HepG2 (cell line): ENCODE data around the gene THOC1. TPM values are rescaled to one million over a fixed set of nuclear protein-coding genes. Genes with fewer than 3 reads are reported as not detected.

ENCODE experiments used
- ATAC-seq: fragments of 200-7000 bp; cut with Tn5 transposase; 3 replicates; pipeline ENCODE4 v1.9.1; 2020; ENCODE audit warnings: mild to moderate bottlenecking, moderate library complexity
- BruUV-seq: library from RNA; stranded (reverse); fragments of 400-500 nt; replicated peaks from 2 replicates; lab custom pipeline; 2021; lab: Mats Ljungman, UMichigan
- CTCF ChIA-PET: fragments of 300-600 bp; formaldehyde crosslinking; extraction: SDS; loops from one replicate; lab custom pipeline; 2021; ENCODE audit warnings: low total read pairs, inconsistent platforms, low intra/inter-chr PET ratio; lab: Yijun Ruan, JAX
- POLR2A ChIA-PET: fragments of 350-600 bp; sonication (Branson Sonifier 250); formaldehyde crosslinking; loops from one replicate; lab custom pipeline; 2020; ENCODE audit warnings: antibody characterized with exemption, inconsistent platforms; lab: Yijun Ruan, JAX
- DNase-seq: peaks from one replicate; pipeline ENCODE4 v3.0.0-alpha.2; 2015; ENCODE audit warnings: low spot score
- FAIRE-seq: peaks from 3 replicates; lab custom pipeline; 2011; peaks lifted over from hg19 to GRCh38; lab: Jason Lieb, UNC
- H2AFZ ChIP-seq: one replicate; pipeline ENCODE4 v1.6.1; 2011; ENCODE audit warnings: low read length, inconsistent platforms
- H3K27ac ChIP-seq: fragments of 300-600 bp; 3 replicates; pipeline ENCODE4 v1.8.0; 2011; ENCODE audit warnings: mixed run types, mild to moderate bottlenecking, mixed read lengths, low read length, inconsistent platforms; ENCODE audit not compliant: insufficient read depth; ENCODE audit errors: extremely low read length
- H3K27me3 ChIP-seq, 2 experiments: fragments of 200-600 bp in 1 of 2; 2 replicates in 1 of 2; 3 replicates in 1 of 2; pipeline versions ENCODE4 v1.6.0 to v1.8.0; 2011; ENCODE audit warnings: low read length in 2 of 2, mild to moderate bottlenecking in 2 of 2, moderate library complexity in 2 of 2, inconsistent platforms in 1 of 2; ENCODE audit not compliant: insufficient read depth in 2 of 2, control insufficient read depth in 1 of 2
- H3K36me3 ChIP-seq, 2 experiments: fragments of 200-600 bp in 1 of 2; replicated peaks in 1 of 2; 2 replicates in 1 of 2; 3 replicates in 1 of 2; pipeline versions ENCODE4 v1.5.1 to v1.8.0; 2011; ENCODE audit warnings: low read length in 2 of 2, inconsistent platforms in 1 of 2; ENCODE audit not compliant: insufficient read depth in 2 of 2, control insufficient read depth in 1 of 2
- H3K4me1 ChIP-seq: 2 replicates; pipeline ENCODE4 v1.5.1; 2012; ENCODE audit warnings: low read length, inconsistent platforms; ENCODE audit not compliant: insufficient read depth
- H3K4me2 ChIP-seq: 2 replicates; pipeline ENCODE4 v1.6.0; 2011; ENCODE audit warnings: low read depth, low read length, inconsistent platforms
- H3K4me3 ChIP-seq, 3 experiments: fragments of 200-600 bp in 1 of 3; sonication (generic), shearing (Covaris generic) in 1 of 3; replicated peaks in 1 of 3; 2 replicates each; pipeline ENCODE4 v1.5.1; 2011 to 2016; ENCODE audit warnings: low read length in 3 of 3, inconsistent platforms in 2 of 3, low read depth in 2 of 3, mild to moderate bottlenecking in 2 of 3, control low read depth in 1 of 3, mixed read lengths in 1 of 3; ENCODE audit not compliant: insufficient read depth in 1 of 3
- H3K79me2 ChIP-seq: one replicate; pipeline ENCODE4 v1.6.1; 2011; ENCODE audit warnings: low read length, inconsistent platforms; ENCODE audit not compliant: insufficient read depth
- H3K9ac ChIP-seq: 2 replicates; pipeline ENCODE4 v1.6.0; 2011; ENCODE audit warnings: mild to moderate bottlenecking, low read depth, low read length, inconsistent platforms; ENCODE audit not compliant: insufficient read depth
- H3K9me3 ChIP-seq: 2 replicates; pipeline ENCODE4 v1.5.1; 2012; ENCODE audit warnings: mild to moderate bottlenecking, low read length
- H4K20me1 ChIP-seq: 2 replicates; pipeline ENCODE4 v1.6.0; 2011; ENCODE audit warnings: inconsistent platforms, mild to moderate bottlenecking, low read length, moderate library complexity; ENCODE audit not compliant: insufficient read depth
- ADNP ChIP-seq: sonication (generic); formaldehyde crosslinking; IDR thresholded peaks from 2 replicates; pipeline ENCODE4 v1.4.0; 2020; ENCODE audit warnings: missing genetic modification reagents
- E2F5 ChIP-seq: sonication (generic); formaldehyde crosslinking; conservative IDR thresholded peaks from 2 replicates; pipeline ENCODE4 v1.4.0; 2020; ENCODE audit warnings: missing genetic modification reagents
- EED ChIP-seq: sonication (generic); formaldehyde crosslinking; IDR thresholded peaks from 2 replicates; pipeline ENCODE4 v1.5.0; 2020; ENCODE audit warnings: mild to moderate bottlenecking, missing genetic modification reagents
- HIC2 ChIP-seq: sonication (generic); formaldehyde crosslinking; IDR thresholded peaks from 2 replicates; pipeline ENCODE4 v1.9.0; 2022; ENCODE audit warnings: low read depth, missing genetic modification reagents
- KDM2A ChIP-seq: sonication (generic); formaldehyde crosslinking; IDR thresholded peaks from 2 replicates; pipeline ENCODE4 v1.4.0; 2020; ENCODE audit warnings: low read depth, missing genetic modification reagents, borderline replicate concordance
- MYC ChIP-seq: sonication (generic); formaldehyde crosslinking; IDR thresholded peaks from 2 replicates; pipeline ENCODE4 v1.9.0; 2021; ENCODE audit warnings: missing genetic modification reagents, borderline replicate concordance
- NFATC3 ChIP-seq: sonication (generic); formaldehyde crosslinking; IDR thresholded peaks from 2 replicates; pipeline ENCODE4 v1.5.1; 2020; ENCODE audit warnings: mild to moderate bottlenecking, missing genetic modification reagents
- POLR2G ChIP-seq: fragments of 200-400 bp; formaldehyde crosslinking; IDR thresholded peaks from 2 replicates; pipeline ENCODE4 v1.6.1; 2018; ENCODE audit warnings: mild to moderate bottlenecking, low read depth, low read length, moderate library complexity
- PRDM15 ChIP-seq: sonication (generic); formaldehyde crosslinking; IDR thresholded peaks from 2 replicates; pipeline ENCODE4 v1.4.0; 2020; ENCODE audit warnings: missing genetic modification reagents
- RFX5 ChIP-seq: IDR thresholded peaks from 2 replicates; pipeline ENCODE4 v1.6.1; 2011; ENCODE audit warnings: low read depth, low read length, improper control_type of control experiment
- SIX4 ChIP-seq: sonication (generic); formaldehyde crosslinking; IDR thresholded peaks from 2 replicates; pipeline ENCODE4 v1.4.0; 2020; ENCODE audit warnings: missing genetic modification reagents
- TSC22D2 ChIP-seq: sonication (generic); formaldehyde crosslinking; IDR thresholded peaks from 2 replicates; pipeline ENCODE4 v1.5.1; 2020; ENCODE audit warnings: missing genetic modification reagents, mild to moderate bottlenecking, borderline replicate concordance
- ZBTB42 ChIP-seq: sonication (generic); formaldehyde crosslinking; IDR thresholded peaks from 2 replicates; pipeline ENCODE4 v1.5.0; 2020; ENCODE audit warnings: mild to moderate bottlenecking, missing genetic modification reagents
- ZFY ChIP-seq: sonication (generic); formaldehyde crosslinking; IDR thresholded peaks from 2 replicates; pipeline ENCODE4 v1.4.0; 2020; ENCODE audit warnings: missing genetic modification reagents
- ZNF296 ChIP-seq: sonication (generic); formaldehyde crosslinking; conservative IDR thresholded peaks from 2 replicates; pipeline ENCODE4 v1.5.0; 2020; ENCODE audit warnings: mild to moderate bottlenecking, missing genetic modification reagents
- ZNF367 ChIP-seq: sonication (generic); formaldehyde crosslinking; IDR thresholded peaks from 2 replicates; pipeline ENCODE4 v1.4.0; 2020; ENCODE audit warnings: missing genetic modification reagents, borderline replicate concordance
- ZNF503 ChIP-seq: sonication (generic); formaldehyde crosslinking; IDR thresholded peaks from 2 replicates; pipeline ENCODE4 v1.4.0; 2020; ENCODE audit warnings: missing genetic modification reagents
- ZNF569 ChIP-seq: sonication (generic); formaldehyde crosslinking; IDR thresholded peaks from 2 replicates; pipeline ENCODE4 v1.5.0; 2020; ENCODE audit warnings: mild to moderate bottlenecking, missing genetic modification reagents, moderate library complexity, borderline replicate concordance
- ZNF720 ChIP-seq: sonication (generic); formaldehyde crosslinking; IDR thresholded peaks from 2 replicates; pipeline ENCODE4 v1.4.0; 2020; ENCODE audit warnings: missing genetic modification reagents
- WGBS: methylation state at CpG from one replicate; pipeline ENCODE4 v1.1.6; 2017; ENCODE audit warnings: low lambda C conversion rate; 5-methylcytosine and 5-hydroxymethylcytosine counted together
- in situ Hi-C: cut with HindIII; loops from 2 replicates; pipeline ENCODE4 v1.10.0; 2017; ENCODE audit warnings: low pct_unique_long_range_greater_than_20kb; ENCODE audit not compliant: extremely low pct_ligation_motif_present
- intact Hi-C: fragments of 100-400 bp; cut with micrococcal nuclease; formaldehyde crosslinking; loops from one replicate; pipeline ENCODE4 v1.10.0; 2022; ENCODE audit not compliant: unreplicated experiment
- polyA plus RNA-seq, 8 experiments: library from polyadenylated mRNA; depleted of rRNA in 3 of 8; stranded (reverse) in 7 of 8; unstranded in 1 of 8; fragments of >200 nt; fragmentation: Illumina TruSeq in 4 of 8; extraction: Trizol in 4 of 8; gene quantifications; 2 replicates each; pipeline versions ENCODE4 v1.2.1 to v1.2.3, GENCODE V29; 2011 to 2016; ENCODE audit warnings: low read depth in 4 of 8, missing spikeins in 1 of 8, mixed read lengths in 1 of 8; ENCODE audit not compliant: insufficient read depth in 1 of 8
- total RNA-seq, 5 experiments: library from RNA; depleted of rRNA; stranded (reverse); fragments of >200 nt; fragmentation: Illumina TruSeq; extraction: Trizol; gene quantifications; 2 replicates each; pipeline ENCODE4 v1.2.3, GENCODE V29; 2016; ENCODE audit warnings: low read depth in 1 of 5

Gene THOC1
- total and polyA plus RNA-seq, 2 of the 13 experiments (the other 11 are each of a cell fraction or from before 2014, with no cell fraction given) = 40.6 to 56.7 TPM

- no peak for ATAC-seq
- ChIA-PET POLR2A (no interaction called here), CTCF (no interaction called here)
- H3K27ac ChIP-seq = no peak overlapping the region
- in situ Hi-C loops (no loop called here), intact Hi-C loops (no loop called here)
- H3K4me2 ChIP-seq = no peak overlapping the region
- peaks cover 9% of the 10 kb centered on the region for H3K4me1 ChIP-seq
- H4K20me1 ChIP-seq = no peaks in the 10 kb centered on the region
- FAIRE-seq = no peak
- no peak overlapping the region for H3K4me3 ChIP-seq
- 100% methylated on average over 1 of the region's 1 CpG for WGBS
- no peaks in the 10 kb centered on the region for H3K27me3 ChIP-seq
- peaks cover 19% of the 10 kb centered on the region for H3K79me2 ChIP-seq
- no peak for DNase-seq
- peaks cover 13 to 43% of the 10 kb centered on the region in 2 experiments for H3K36me3 ChIP-seq
- no TSS peak for BruUV-seq
- H3K9me3 ChIP-seq = no peaks in the 10 kb centered on the region
- no peak overlapping the region for H3K9ac ChIP-seq
- H2AFZ ChIP-seq = no peak overlapping the region
- TF ChIP-seq PRDM15 (CRISPR knock-in tag) = no peak
- TF ChIP-seq ZNF296 = no peak
- no peak for TF ChIP-seq ZNF720 (CRISPR knock-in tag)
- TF ChIP-seq E2F5 (CRISPR knock-in tag) = no peak
- TF ChIP-seq MYC (CRISPR knock-in tag) = no peak
- no peak for TF ChIP-seq KDM2A (CRISPR knock-in tag)
- TF ChIP-seq SIX4 = no peak
- TF ChIP-seq NFATC3 (CRISPR knock-in tag) = no peak
- TF ChIP-seq ZNF503 = no peak
- no peak for TF ChIP-seq RFX5
- TF ChIP-seq EED (CRISPR knock-in tag) = no peak
- TF ChIP-seq ADNP (CRISPR knock-in tag) = no peak
- no peak for TF ChIP-seq ZBTB42 (CRISPR knock-in tag)
- no peak for TF ChIP-seq TSC22D2
- TF ChIP-seq ZNF569 = no peak
- no peak for TF ChIP-seq ZNF367 (CRISPR knock-in tag)
- TF ChIP-seq POLR2G = no peak
- TF ChIP-seq ZFY (CRISPR knock-in tag) = no peak
- no peak for TF ChIP-seq HIC2
These were observed 72.2 kb downstream of the THOC1 start for GRCh38 chr18:195651-196050.
